Measurements from ENCODE around the gene TBX4. TPM values are rescaled to one million over a fixed set of nuclear protein-coding genes. Genes with fewer than 3 reads are reported as not detected.

TBX4 gene
- polyA plus RNA-seq, 1 donor (not counting 4 experiments of a cell fraction or from before 2014, with no cell fraction given), result 0.04 TPM

- Histone ChIP-seq H3K27ac (ENCODE audit: control insufficient read depth, insufficient read depth, low read length) (no peak overlapping the region), H2AFZ (ENCODE audit: control insufficient read depth, low read length) (no peak overlapping the region), H3K9me1 (ENCODE audit: control insufficient read depth, extremely low read depth, insufficient read depth, low read length) (no peaks in the 10 kb centered on the region), H3K27me3 (ENCODE audit: control insufficient read depth, extremely low read depth, insufficient read depth, low read length) (no peaks in the 10 kb centered on the region), H3K9me3 (ENCODE audit: control insufficient read depth, low read depth, low read length) (no peaks in the 10 kb centered on the region), H3K4me1 (ENCODE audit: control insufficient read depth, extremely low read depth, insufficient read depth, low read length) (no peaks in the 10 kb centered on the region), H3K4me2 (ENCODE audit: control insufficient read depth, extremely low read depth, insufficient read depth, low read depth, low read length) (no peak overlapping the region), H3K36me3 (ENCODE audit: control insufficient read depth in 2 of 2, extremely low read depth in 1 of 2, insufficient read depth in 2 of 2, low read length in 2 of 2) (no peaks in the 10 kb centered on the region), H3K4me3 (ENCODE audit: control insufficient read depth in 2 of 3, extremely low read depth in 1 of 3, insufficient read depth in 2 of 3, low read depth in 1 of 3, low read length in 3 of 3) (no peak overlapping the region), H4K20me1 (ENCODE audit: control insufficient read depth, extremely low read depth, insufficient read depth, low read length) (no peaks in the 10 kb centered on the region), H3K79me2 (ENCODE audit: control insufficient read depth, insufficient read depth, low read length) (no peaks in the 10 kb centered on the region), H3K9ac (ENCODE audit: control insufficient read depth, extremely low read depth, insufficient read depth, low read length) (no peak overlapping the region)
- FAIRE-seq, result no peak
- no peak for DNase-seq (ENCODE audit: low read depth, low spot score)
- TF ChIP-seq CTCF (optimal IDR thresholded peaks at IDR 0.05 in 1 of 3, IDR thresholded peaks at IDR 0.05 in 1 of 3, conservative IDR thresholded peaks at IDR 0.05 in 1 of 3; ENCODE audit: extremely low read depth in 1 of 3, insufficient read depth in 2 of 3, low read length in 3 of 3) (no peak), EZH2 (IDR thresholded peaks at IDR 0.05; ENCODE audit: low read length) (no peak)
- dilution Hi-C loops (cut with MboI; ENCODE audit: extremely low pct_ligation_motif_present, low sequenced_read_pairs), result no loop called here
Observed at GRCh38 chr17:61528171-61528570, 75.9 kb downstream of the TBX4 start.

- H3K4me1 ChIP-seq (ENCODE audit: control insufficient read depth, extremely low read depth, insufficient read depth, low read length), result no peaks in the 10 kb centered on the region
- FAIRE-seq (no peak), DNase-seq (ENCODE audit: low read depth, low spot score) (no peak)
- no peak overlapping the region for H3K4me2 ChIP-seq (ENCODE audit: control insufficient read depth, extremely low read depth, insufficient read depth, low read depth, low read length)
- H3K27me3 ChIP-seq (ENCODE audit: control insufficient read depth, extremely low read depth, insufficient read depth, low read length), result no peaks in the 10 kb centered on the region
- H3K9me3 ChIP-seq (ENCODE audit: control insufficient read depth, low read depth, low read length), result no peaks in the 10 kb centered on the region
- no peak overlapping the region for H3K9ac ChIP-seq (ENCODE audit: control insufficient read depth, extremely low read depth, insufficient read depth, low read length)
- dilution Hi-C loops (cut with MboI; ENCODE audit: extremely low pct_ligation_motif_present, low sequenced_read_pairs), result no loop called here
- H2AFZ ChIP-seq (ENCODE audit: control insufficient read depth, low read length), result no peak overlapping the region
- no peaks in the 10 kb centered on the region for H3K79me2 ChIP-seq (ENCODE audit: control insufficient read depth, insufficient read depth, low read length)
- no peaks in the 10 kb centered on the region for H4K20me1 ChIP-seq (ENCODE audit: control insufficient read depth, extremely low read depth, insufficient read depth, low read length)
- no peaks in the 10 kb centered on the region for H3K36me3 ChIP-seq (ENCODE audit: control insufficient read depth in 2 of 2, extremely low read depth in 1 of 2, insufficient read depth in 2 of 2, low read length in 2 of 2)
- no peaks in the 10 kb centered on the region for H3K9me1 ChIP-seq (ENCODE audit: control insufficient read depth, extremely low read depth, insufficient read depth, low read length)
- no peak overlapping the region for H3K27ac ChIP-seq (ENCODE audit: control insufficient read depth, insufficient read depth, low read length)
- H3K4me3 ChIP-seq (ENCODE audit: control insufficient read depth in 2 of 3, extremely low read depth in 1 of 3, insufficient read depth in 2 of 3, low read depth in 1 of 3, low read length in 3 of 3), result no peak overlapping the region
- TF ChIP-seq EZH2 (IDR thresholded peaks at IDR 0.05; ENCODE audit: low read length), result no peak
- no peak for TF ChIP-seq CTCF (optimal IDR thresholded peaks at IDR 0.05 in 1 of 3, IDR thresholded peaks at IDR 0.05 in 1 of 3, conservative IDR thresholded peaks at IDR 0.05 in 1 of 3; ENCODE audit: extremely low read depth in 1 of 3, insufficient read depth in 2 of 3, low read length in 3 of 3)
Observed at GRCh38 chr17:61531223-61531622, 79.0 kb downstream of the TBX4 start.
